Activated CD8-positive, alpha-beta T cell treated with anti-CD3 and anti-CD28 coated beads for 36 hours (primary cell): Measurements from ENCODE around the gene PALLD. TPM values are rescaled to one million over a fixed set of nuclear protein-coding genes. Genes with fewer than 3 reads are reported as not detected.
A peak's percentile ranks its signal among the peaks of the same experiment; 100 is the strongest.

Experiments used
- ATAC-seq: fragments of 200-7000 bp; cut with Tn5 transposase; one replicate; pipeline ENCODE4 v1.10.0; 2021; ENCODE audit warnings: mild to moderate bottlenecking, moderate library complexity
- CTCF ChIA-PET: fragments of 350-600 bp; sonication (Branson Sonifier 250); formaldehyde crosslinking; loops from one replicate; lab custom pipeline; 2021; ENCODE audit warnings: antibody characterized with exemption; lab: Charles Lee
- POLR2A ChIA-PET: fragments of 350-600 bp; sonication (Branson Sonifier 250); formaldehyde crosslinking; loops from one replicate; lab custom pipeline; 2021; ENCODE audit warnings: antibody characterized with exemption; lab: Charles Lee
- DNase-seq: peaks from one replicate; pipeline ENCODE4 v3.0.0-alpha.2; 2020
- H3K27ac Mint-ChIP-seq: one replicate; pipeline ENCODE4 v1.8.0; 2021; ENCODE audit warnings: mild to moderate bottlenecking, mixed read lengths
- H3K27me3 Mint-ChIP-seq: one replicate; pipeline ENCODE4 v1.8.0; 2021; ENCODE audit warnings: mixed read lengths
- H3K36me3 Mint-ChIP-seq: one replicate; pipeline ENCODE4 v1.8.0; 2021; ENCODE audit warnings: low read depth, mixed read lengths
- H3K4me1 Mint-ChIP-seq: one replicate; pipeline ENCODE4 v1.8.0; 2021; ENCODE audit warnings: low read depth, mixed read lengths
- H3K4me3 Mint-ChIP-seq: one replicate; pipeline ENCODE4 v1.8.0; 2021; ENCODE audit warnings: mild to moderate bottlenecking, moderate library complexity, mixed read lengths
- H3K9me3 Mint-ChIP-seq: one replicate; pipeline ENCODE4 v1.8.0; 2021; ENCODE audit warnings: mixed read lengths
- intact Hi-C: fragments of 100-400 bp; cut with micrococcal nuclease; formaldehyde crosslinking; loops from one replicate; pipeline ENCODE4 v1.10.0; 2022
- total RNA-seq, 2 experiments: library from RNA; stranded (reverse); gene quantifications; one replicate each; pipeline ENCODE4 v1.2.3, GENCODE V29; 2021
- TF ChIP-seq, protein P1 (sequence below): fragments of 200-600 bp; IDR thresholded peaks from one replicate; pipeline ENCODE4 v1.8.0; 2022; ENCODE audit warnings: antibody characterized with exemption, mild to moderate bottlenecking

The PALLD gene
- total RNA-seq, 2 experiments from 2014 or later: 0.41 to 0.60 TPM

DNA sequence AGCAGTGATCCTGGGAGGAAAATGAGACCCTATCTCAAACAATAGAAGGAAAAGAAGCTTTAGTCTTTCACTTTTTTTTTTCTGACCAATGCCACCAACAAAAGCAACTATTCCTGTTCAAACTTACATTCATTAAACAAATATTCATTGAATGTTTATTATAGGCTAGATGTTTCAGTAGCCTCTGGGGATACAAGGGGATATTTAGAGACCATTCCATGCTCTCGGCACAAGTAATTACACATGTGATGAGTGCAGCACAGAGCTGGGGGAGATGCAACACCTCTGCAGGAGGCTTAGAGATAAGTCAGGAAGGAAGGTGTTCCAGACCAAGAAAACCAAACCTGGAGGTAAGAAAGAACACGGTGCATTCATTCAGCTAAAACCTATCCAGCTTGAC is 68.3 kb downstream of the PALLD start:
- H3K27me3 Mint-ChIP-seq: no peaks in the 10 kb centered on the region
- H3K27ac Mint-ChIP-seq: no peak overlapping the region
- no peak overlapping the region for H3K4me3 Mint-ChIP-seq
- POLR2A ChIA-PET: no interaction called here
- no peaks in the 10 kb centered on the region for H3K9me3 Mint-ChIP-seq
- no peak for ATAC-seq
- CTCF ChIA-PET: interaction anchor here (1.6 kb wide), 1 partner anchor 13 kb away, joined by 4 read pairs; no protein-coding TSS in a partner anchor
- peaks cover 7% of the 10 kb centered on the region for H3K4me1 Mint-ChIP-seq
- no peak for DNase-seq
- intact Hi-C loops: no loop called here
- TF ChIP-seq, protein P1, sequence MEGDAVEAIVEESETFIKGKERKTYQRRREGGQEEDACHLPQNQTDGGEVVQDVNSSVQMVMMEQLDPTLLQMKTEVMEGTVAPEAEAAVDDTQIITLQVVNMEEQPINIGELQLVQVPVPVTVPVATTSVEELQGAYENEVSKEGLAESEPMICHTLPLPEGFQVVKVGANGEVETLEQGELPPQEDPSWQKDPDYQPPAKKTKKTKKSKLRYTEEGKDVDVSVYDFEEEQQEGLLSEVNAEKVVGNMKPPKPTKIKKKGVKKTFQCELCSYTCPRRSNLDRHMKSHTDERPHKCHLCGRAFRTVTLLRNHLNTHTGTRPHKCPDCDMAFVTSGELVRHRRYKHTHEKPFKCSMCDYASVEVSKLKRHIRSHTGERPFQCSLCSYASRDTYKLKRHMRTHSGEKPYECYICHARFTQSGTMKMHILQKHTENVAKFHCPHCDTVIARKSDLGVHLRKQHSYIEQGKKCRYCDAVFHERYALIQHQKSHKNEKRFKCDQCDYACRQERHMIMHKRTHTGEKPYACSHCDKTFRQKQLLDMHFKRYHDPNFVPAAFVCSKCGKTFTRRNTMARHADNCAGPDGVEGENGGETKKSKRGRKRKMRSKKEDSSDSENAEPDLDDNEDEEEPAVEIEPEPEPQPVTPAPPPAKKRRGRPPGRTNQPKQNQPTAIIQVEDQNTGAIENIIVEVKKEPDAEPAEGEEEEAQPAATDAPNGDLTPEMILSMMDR: no peak
- H3K36me3 Mint-ChIP-seq: no peaks in the 10 kb centered on the region

GRCh38 chr4:168566726-168567125 is 69.9 kb downstream of the PALLD start:
- peaks cover 7% of the 10 kb centered on the region for H3K4me1 Mint-ChIP-seq
- TF ChIP-seq, protein P1: no peak
- no peak overlapping the region for H3K27ac Mint-ChIP-seq
- intact Hi-C loops: no loop called here
- ChIA-PET POLR2A (no interaction called here), CTCF (no interaction called here)
- no peak overlapping the region for H3K4me3 Mint-ChIP-seq
- no peaks in the 10 kb centered on the region for H3K36me3 Mint-ChIP-seq
- DNase-seq (no peak), ATAC-seq (no peak)
- no peaks in the 10 kb centered on the region for H3K9me3 Mint-ChIP-seq
- no peaks in the 10 kb centered on the region for H3K27me3 Mint-ChIP-seq

GRCh38 chr4:168569066-168569930 is 72.4 kb downstream of the PALLD start:
- H3K4me3 Mint-ChIP-seq: no peak overlapping the region
- H3K9me3 Mint-ChIP-seq: no peaks in the 10 kb centered on the region
- ChIA-PET POLR2A (no interaction called here), CTCF (no interaction called here)
- peak; percentile 84 for ATAC-seq
- no peak overlapping the region for H3K27ac Mint-ChIP-seq
- TF ChIP-seq, protein P1: no peak
- H3K36me3 Mint-ChIP-seq: no peaks in the 10 kb centered on the region
- intact Hi-C loops: no loop called here
- H3K4me1 Mint-ChIP-seq: peaks cover 7% of the 10 kb centered on the region
- H3K27me3 Mint-ChIP-seq: no peaks in the 10 kb centered on the region
- peak; percentile 26 for DNase-seq

- Mint-ChIP-seq H3K27ac (no peak overlapping the region), H3K27me3 (no peaks in the 10 kb centered on the region), H3K4me3 (no peak overlapping the region), H3K9me3 (no peaks in the 10 kb centered on the region), H3K4me1 (peaks cover 7% of the 10 kb centered on the region), H3K36me3 (no peaks in the 10 kb centered on the region)
- ChIA-PET POLR2A (no interaction called here), CTCF (no interaction called here)
- intact Hi-C loops: no loop called here
- no peak for DNase-seq
- TF ChIP-seq, protein P1: no peak
- no peak for ATAC-seq
These were observed 73.1 kb downstream of the PALLD start for GRCh38 chr4:168569931-168570276.

DNA sequence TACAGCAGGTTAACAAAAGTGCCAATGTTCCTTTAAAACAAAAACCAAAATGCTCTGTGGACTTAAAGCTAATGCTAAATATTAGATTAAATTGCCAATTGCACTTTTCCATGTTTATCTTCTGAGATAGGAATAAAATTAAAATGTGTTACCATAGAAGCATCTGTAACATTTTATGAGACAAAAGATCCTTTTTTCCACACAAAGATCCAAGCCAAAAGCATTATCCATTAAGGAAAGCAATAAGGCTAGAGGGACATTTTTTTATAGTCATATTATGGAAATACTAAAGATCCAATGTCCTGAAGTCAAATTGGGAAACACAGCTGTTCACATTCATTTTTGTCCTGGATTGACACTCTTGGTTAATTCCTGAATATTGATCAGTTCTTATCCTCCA is 73.6 kb downstream of the PALLD start:
- POLR2A ChIA-PET: no interaction called here
- Mint-ChIP-seq H3K4me1 (peaks cover 7% of the 10 kb centered on the region), H3K27ac (no peak overlapping the region), H3K27me3 (no peaks in the 10 kb centered on the region), H3K4me3 (no peak overlapping the region), H3K36me3 (no peaks in the 10 kb centered on the region), H3K9me3 (no peaks in the 10 kb centered on the region)
- CTCF ChIA-PET: no interaction called here
- TF ChIP-seq, protein P1: no peak
- intact Hi-C loops: no loop called here
- DNase-seq (no peak), ATAC-seq (no peak)
